Stimulated activated CD8-positive, alpha-beta memory T cell treated with anti-CD3 and anti-CD28 coated beads, Interleukin-4, amount 100 ng/mL, for 1 hour (primary cell): ENCODE data around the gene FAM83C.

Experiments
- DNase-seq, 2 donors: peaks; one replicate each; pipeline ENCODE4 v3.0.0-alpha.2; 2020; ENCODE audit warnings: low read depth in 2 of 2, low spot score in 1 of 2

Gene FAM83C

GRCh38 chr20:35284267-35284991 lies 7.8 kb downstream of the FAM83C start, which contains the start of gene EIF6:
EIF6 (minus strand) TSS chr20:35284772; CDS start chr20:35284487, 285 bp downstream.
- peak; percentile 31 to 51 for DNase-seq

DNA sequence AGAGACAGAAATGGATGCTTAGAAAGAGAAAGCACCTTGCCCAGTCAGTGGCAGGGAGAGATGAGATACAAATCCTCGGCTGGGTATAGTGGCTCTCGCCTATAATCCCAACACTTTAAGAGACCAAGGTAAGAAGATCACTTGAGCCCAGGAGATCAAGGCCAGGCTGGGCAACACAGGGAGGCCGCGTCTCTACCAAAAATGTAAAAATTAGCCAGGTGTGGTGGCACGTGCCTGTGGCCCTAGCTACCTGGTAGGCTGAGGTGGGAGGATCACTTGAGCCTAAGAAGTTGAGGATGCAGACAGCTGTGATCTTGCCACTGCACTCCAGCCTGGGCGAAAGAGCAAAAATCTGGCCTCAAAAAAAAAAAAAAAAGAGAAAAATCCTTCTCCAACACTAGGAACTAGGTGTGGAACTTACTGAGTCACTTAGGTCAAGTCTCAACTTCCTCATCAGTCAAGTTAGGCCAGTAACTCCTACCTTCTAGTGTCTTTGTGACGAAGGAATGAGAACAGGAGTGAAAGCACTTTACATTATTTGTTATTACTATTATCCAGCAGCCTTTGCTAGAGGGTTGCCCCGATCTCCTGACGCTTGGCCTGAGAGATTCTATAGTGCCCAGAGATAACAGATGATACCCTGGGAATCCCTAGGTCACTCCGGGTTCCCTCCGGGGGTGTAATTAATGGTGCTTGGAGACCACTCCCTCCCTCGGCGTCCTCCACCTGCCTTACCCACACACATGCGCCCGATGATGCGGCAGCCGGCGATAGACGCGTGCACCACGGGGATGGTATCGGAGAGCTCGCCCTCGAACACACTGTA lies 8.6 kb downstream of the FAM83C start:
- DNase-seq, result no peak

GRCh38 chr20:35281506-35282101 lies 10.6 kb downstream of the FAM83C start:
- no peak for DNase-seq

DNA sequence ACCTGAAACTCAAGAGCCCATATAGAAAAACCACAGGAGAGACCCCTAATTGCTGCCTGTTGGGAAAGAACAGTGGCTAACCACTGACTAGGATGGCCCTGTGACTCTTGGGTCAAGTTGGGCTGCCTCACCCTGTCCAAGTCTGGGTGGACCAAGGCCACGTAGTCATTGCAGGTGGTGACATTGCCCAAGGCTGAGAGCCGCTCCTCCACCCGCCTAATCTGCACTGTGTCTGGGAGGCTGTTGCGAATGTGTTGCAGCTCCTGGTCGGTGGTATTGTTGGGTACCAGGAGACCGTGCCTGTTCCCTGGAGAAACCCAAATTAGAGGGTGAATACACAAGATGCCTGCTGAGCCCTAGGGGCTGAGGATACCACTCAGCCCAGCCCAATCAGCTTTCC lies 11.7 kb downstream of the FAM83C start:
- DNase-seq, result no peak

DNA sequence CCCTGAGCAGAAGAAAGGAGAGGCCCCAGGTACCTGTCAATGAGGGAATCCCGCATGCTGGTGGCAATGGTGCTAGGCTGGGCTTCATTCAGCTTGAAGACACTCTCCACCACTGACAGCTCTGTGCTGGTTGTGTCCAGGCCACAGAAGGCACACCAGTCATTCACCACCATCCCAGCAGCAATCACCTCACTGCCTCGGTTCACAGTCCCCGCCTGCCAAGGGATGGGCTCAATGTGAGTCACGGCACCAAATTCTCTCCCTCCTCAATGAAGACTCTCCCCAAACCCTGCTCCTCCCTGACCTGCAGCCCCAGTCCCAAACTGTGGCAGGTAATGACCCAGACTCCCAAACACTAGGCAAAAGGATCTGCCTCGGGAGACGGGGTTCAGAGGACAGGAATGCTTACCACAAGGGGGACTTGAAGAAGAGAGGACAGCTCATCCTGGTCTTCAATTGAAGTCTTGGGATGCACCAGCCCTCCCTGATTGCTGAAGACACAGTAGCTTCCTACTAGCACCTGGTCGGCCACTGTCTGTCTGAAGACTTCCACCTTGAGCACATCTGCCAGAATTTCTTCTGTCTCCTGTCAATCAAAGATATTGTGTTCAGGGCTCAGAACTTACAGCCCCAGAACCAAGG lies 12.6 kb downstream of the FAM83C start:
- DNase-seq, result no peak

DNA sequence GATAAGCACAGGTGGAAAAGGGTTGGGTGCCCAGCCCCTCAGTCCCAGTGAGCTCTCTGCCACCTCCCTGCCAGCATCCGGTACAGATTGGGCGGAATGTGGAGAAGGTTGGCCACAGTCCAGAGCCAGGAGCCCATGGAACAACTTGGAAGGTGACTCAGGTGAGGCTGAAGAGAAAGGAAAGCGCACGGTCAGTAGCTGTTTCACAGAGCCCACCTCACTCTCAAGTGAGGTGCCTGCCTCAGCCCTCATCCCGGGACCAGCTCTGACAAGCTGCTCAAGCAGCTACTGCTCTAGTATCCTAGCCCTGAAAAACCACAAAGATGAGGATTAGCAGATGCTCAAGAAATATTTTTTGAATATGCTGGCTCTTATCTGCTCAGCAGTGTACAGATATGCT lies 13.2 kb downstream of the FAM83C start:
- DNase-seq, result no peak

DNA sequence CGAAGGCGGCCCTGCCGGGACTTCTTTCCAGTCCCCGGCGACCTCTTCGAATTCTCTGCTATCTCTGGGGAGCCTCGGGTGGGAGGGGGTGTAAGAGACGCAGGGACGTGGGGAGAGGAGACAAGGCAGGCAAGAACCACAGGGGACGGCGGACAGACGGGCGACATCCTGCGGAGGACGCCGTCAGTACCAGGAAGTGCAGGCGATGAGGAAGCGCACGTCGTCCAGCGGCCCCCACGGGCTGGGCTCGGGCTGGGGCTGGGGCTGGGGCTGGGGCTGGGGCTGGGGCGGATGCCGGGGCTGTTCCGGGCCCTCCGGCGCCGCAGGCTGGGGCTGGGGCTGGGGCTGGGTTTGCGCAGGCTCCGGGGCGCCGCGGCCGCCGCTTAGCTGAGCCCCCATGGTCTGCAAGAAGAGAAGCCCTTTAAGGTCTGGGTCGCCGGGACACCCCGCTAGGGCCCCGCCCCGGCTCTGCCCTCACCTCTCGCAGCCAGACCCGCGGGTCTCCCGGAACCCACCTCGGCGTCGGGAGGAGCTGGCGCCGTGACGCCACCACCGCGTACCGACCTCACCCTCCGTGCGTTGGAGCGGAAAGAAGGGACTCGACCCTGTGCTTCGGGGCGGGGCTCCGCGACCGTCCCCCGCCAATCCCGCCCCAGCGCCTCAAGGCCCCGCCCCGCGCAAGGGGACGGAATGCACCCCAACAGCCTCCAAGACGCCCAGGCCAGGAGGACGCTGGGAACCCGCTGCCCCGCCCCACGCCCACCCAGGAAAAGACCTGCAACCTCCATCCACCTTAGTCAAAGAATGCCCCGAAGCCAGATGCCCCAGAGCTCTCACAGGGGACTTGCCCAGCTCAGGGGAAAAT lies 14.5 kb downstream of the FAM83C start, which contains the start of gene MMP24OS:
Gene MMP24OS, minus strand, starts transcription at position 592 of the 865 bp plus-strand sequence. Its CDS starts 193 bp downstream, at position 399.
- DNase-seq, result peak; percentile 66 to 79

- DNase-seq, result no peak
Observed at GRCh38 chr20:35277127-35277526, 15.1 kb downstream of the FAM83C start.

GRCh38 chr20:35276408-35276807 lies 15.8 kb downstream of the FAM83C start:
- no peak for DNase-seq

DNA sequence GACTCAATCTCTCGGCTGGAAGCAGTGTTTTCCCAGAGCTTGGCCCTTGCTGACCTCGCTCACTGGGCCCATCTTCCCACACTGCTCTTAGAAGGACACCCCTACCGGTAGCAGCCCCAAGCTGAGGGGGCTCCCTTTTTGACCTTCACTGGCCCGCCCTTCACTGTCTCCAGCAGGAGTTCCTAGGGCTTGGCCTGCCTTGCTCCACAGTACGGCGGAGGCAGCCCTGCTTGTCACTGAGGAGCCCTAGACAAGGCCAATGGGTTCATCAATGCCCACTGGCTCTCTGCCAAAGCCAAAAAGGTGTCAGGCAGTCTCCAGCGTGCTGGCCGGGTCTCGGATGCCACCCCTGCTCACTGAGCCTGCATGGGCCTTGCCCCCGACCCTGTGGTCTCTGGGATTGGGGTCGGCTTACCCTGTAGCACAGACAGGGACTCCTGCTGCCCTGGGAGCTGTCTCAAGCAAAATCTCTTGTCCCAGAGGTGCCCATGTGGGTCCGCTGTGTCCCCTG lies 16.4 kb downstream of the FAM83C start:
- no peak for DNase-seq

- no peak for DNase-seq
Observed at GRCh38 chr20:35274172-35275092, 17.8 kb downstream of the FAM83C start.

GRCh38 chr20:35273449-35274171 lies 18.6 kb downstream of the FAM83C start:
- no peak for DNase-seq

DNA sequence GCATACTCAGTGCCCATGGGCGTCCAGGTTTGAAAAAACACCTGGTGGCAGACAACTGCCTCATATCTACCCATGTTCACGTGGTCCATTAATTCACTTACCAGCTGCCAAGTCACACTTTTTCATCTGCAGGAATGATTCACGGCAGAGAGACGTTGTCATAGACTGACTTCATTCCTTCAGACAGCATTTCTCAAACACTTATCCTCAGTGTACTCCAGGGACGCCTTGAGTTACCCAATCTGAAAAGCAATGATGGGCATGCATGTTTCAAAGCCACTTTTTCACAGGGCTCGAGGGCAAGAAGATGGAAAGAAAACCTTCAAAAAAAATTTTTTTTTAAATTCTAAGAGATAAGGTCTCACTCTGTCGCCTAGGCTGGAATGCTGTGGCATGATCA lies 20.3 kb downstream of the FAM83C start:
- no peak for DNase-seq

DNA sequence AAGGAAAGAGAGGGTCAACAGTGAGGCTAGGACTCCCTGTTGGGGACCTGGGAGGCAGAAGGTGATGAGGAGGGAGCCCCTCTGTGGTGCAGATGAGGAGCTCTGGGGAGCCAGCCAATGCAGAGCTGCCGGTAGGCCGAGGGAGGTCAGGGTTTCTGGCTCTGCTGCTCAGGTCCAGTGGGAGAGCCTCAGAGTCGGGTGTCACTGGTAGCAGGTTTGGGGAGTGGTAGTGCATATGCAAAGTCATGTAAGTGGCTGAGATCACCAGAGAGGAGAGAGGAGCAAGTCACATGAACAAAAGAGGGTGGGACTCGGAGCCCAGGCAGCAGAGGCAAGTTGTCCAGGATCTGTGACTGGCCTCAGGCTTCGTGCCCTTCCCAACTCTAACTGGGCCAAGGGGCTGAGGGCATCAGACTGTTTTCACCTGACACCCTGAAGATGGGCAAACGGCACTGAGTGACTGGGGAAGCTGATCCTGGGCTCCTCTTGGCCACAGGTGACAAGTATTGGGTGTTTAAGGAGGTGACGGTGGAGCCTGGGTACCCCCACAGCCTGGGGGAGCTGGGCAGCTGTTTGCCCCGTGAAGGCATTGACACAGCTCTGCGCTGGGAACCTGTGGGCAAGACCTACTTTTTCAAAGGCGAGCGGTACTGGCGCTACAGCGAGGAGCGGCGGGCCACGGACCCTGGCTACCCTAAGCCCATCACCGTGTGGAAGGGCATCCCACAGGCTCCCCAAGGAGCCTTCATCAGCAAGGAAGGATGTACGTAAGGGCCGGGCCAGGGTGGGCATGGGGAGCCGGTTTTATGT lies 20.9 kb downstream of the FAM83C start:
- no peak for DNase-seq

DNA sequence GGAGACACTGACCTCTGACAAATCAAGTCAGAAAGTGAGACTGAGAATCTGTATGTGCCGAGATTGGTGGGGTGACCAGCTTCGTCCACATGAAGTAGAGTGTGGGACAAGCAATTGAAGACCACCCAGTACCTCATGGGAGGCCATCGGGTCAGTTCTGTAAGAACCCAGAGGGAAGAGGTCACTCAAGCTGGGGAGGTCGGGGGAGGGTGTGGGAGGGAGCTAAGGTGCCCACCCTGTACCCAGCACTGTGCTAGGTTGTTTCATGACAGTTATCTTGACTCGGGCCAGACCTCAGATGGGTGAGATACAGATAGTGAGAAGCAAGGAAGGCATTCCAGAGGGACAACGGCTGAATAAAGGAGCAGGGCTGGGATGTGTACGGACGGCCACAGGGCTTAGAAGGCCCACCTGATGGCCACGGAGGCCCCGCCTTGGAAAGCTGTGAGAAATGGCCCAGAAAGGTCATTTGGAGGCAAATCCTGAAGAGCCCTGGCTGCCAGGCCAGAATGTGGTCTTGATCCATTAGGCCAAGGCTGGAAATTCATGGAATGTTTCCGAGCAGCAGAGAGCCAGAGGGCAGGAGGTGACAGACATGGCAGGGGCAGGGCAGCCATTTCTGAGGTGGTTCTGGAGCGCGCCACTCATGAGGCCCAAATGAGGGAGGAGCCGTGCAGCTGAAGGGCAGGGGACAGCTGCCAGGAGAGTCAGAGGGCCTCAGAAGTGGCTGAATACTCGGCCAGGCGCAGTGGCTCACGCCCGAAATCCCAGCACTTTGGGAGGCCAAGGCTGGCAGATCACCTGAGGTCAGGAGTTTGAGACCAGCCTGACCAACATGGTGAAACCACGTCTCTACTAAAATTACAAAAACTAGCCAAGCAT lies 22.0 kb downstream of the FAM83C start:
- DNase-seq, result no peak

DNA sequence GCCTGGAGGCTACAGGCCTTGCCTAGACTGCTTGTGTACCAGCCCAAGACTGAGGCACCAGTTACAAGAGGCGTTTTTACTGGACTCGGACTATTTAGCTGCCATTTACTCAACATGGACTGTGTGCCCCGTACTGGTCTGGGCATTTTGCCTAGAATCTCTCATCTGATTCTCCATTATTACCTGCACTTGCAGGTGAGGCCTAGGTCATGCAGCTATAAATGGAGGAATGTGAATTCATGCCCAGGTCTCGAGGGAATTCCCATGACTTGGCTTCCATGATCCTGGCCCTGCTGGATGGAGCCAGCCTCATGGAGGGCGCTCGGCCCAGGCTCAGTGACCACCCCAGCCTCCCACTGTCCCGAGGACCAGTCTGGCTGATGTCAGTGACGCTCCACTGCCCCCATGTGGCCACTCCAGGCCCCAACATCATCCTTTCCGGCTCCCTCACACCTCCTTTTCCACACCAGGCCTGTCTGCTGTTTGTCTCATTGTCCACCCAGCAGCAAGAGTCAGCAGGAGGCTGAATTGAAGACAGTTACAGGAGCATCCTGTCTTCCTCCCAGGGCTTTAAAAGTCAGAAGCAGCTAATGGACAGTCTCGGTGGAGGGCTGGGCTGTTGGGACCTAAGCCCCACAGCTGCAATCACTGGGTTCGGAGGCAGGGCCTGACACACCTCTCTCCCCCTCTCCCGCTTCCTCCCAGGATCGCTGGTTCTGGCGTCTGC lies 23.0 kb downstream of the FAM83C start:
- no peak for DNase-seq
